GM12873 (cell line): ENCODE results near the gene TALDO1.

Experiments
- CTCF ChIP-seq: IDR thresholded peaks from 2 replicates; pipeline ENCODE4 v1.5.1; 2012; ENCODE audit warnings: low read depth, mild to moderate bottlenecking, moderate library complexity, low read length, control low read depth; ENCODE audit not compliant: insufficient read depth; ENCODE audit errors: missing control alignments

The TALDO1 gene

GRCh38 chr11:769887-770641, 22.8 kb downstream of the TALDO1 start:
- no peak for TF ChIP-seq CTCF

- TF ChIP-seq CTCF, result no peak
Measured at GRCh38 chr11:770642-771616, 23.7 kb downstream of the TALDO1 start.

- TF ChIP-seq CTCF, result no peak
Measured at GRCh38 chr11:771617-772204, 24.4 kb downstream of the TALDO1 start.

- no peak for TF ChIP-seq CTCF
Measured at GRCh38 chr11:772429-773390, 25.4 kb downstream of the TALDO1 start.

GRCh38 chr11:773425-773824, 26.2 kb downstream of the TALDO1 start:
- no peak for TF ChIP-seq CTCF

GRCh38 chr11:773830-774229, 26.6 kb downstream of the TALDO1 start:
- TF ChIP-seq CTCF, result no peak
